ENCODE results near the gene TRIM37. TPM values are rescaled to one million over a fixed set of nuclear protein-coding genes. Genes with fewer than 3 reads are reported as not detected.
A peak's percentile ranks its signal among the peaks of the same experiment; 100 is the strongest.

Gene TRIM37, protein sequence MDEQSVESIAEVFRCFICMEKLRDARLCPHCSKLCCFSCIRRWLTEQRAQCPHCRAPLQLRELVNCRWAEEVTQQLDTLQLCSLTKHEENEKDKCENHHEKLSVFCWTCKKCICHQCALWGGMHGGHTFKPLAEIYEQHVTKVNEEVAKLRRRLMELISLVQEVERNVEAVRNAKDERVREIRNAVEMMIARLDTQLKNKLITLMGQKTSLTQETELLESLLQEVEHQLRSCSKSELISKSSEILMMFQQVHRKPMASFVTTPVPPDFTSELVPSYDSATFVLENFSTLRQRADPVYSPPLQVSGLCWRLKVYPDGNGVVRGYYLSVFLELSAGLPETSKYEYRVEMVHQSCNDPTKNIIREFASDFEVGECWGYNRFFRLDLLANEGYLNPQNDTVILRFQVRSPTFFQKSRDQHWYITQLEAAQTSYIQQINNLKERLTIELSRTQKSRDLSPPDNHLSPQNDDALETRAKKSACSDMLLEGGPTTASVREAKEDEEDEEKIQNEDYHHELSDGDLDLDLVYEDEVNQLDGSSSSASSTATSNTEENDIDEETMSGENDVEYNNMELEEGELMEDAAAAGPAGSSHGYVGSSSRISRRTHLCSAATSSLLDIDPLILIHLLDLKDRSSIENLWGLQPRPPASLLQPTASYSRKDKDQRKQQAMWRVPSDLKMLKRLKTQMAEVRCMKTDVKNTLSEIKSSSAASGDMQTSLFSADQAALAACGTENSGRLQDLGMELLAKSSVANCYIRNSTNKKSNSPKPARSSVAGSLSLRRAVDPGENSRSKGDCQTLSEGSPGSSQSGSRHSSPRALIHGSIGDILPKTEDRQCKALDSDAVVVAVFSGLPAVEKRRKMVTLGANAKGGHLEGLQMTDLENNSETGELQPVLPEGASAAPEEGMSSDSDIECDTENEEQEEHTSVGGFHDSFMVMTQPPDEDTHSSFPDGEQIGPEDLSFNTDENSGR
- total RNA-seq = 22.9 and 25.3 TPM in 2 replicates

DNA sequence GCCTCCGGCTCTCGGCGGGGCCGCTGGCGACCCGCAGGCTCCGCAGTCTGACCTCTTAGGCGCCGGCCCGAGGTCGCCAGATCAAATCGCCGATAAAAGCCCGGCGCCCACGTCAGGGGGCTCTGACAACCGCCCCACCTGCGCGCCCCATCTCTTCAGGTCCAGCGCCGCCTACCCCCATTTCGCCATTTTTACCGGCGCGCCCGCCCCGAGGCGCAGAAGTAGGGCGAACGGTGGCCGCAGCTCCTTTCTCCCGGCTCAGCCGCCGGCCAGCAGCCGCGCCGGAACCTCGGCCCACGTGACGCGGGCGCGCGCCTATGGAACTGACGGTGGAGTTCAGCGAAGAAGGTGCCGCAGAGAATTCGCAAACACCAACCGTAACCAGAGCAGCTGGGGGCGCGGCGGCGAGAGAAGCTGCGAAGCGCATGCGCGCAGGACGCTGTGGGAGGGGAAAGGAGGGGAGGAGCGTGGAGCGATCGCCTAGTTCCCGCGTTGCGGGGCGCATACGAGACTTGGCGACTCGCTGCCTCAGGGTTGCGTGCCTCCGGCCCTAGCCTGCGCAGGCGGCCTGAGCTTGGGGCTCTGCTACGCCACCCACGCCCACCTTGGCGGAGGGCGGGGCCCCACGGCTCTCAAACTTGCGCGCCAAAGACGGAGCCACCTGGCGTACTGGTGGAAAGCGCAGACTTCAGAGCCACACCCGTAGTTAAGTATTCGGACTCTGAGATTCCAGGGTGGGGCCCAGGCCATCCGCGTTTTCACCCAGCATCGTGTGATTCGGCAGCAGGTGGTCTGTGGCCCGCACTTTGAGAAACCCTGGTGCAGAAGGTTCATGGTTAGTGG lies at the start of gene TRIM37:
TRIM37 (minus strand) TSS at position 418 of the 843 bp plus-strand sequence. CDS start 419 bp downstream, outside the sequence.
- peak; percentile 76 for DNase-seq (ENCODE audit: low read depth)
- TF ChIP-seq, protein P1, sequence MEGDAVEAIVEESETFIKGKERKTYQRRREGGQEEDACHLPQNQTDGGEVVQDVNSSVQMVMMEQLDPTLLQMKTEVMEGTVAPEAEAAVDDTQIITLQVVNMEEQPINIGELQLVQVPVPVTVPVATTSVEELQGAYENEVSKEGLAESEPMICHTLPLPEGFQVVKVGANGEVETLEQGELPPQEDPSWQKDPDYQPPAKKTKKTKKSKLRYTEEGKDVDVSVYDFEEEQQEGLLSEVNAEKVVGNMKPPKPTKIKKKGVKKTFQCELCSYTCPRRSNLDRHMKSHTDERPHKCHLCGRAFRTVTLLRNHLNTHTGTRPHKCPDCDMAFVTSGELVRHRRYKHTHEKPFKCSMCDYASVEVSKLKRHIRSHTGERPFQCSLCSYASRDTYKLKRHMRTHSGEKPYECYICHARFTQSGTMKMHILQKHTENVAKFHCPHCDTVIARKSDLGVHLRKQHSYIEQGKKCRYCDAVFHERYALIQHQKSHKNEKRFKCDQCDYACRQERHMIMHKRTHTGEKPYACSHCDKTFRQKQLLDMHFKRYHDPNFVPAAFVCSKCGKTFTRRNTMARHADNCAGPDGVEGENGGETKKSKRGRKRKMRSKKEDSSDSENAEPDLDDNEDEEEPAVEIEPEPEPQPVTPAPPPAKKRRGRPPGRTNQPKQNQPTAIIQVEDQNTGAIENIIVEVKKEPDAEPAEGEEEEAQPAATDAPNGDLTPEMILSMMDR (conservative IDR thresholded peaks at IDR 0.05; ENCODE audit: low read depth, low read length) = no peak

DNA sequence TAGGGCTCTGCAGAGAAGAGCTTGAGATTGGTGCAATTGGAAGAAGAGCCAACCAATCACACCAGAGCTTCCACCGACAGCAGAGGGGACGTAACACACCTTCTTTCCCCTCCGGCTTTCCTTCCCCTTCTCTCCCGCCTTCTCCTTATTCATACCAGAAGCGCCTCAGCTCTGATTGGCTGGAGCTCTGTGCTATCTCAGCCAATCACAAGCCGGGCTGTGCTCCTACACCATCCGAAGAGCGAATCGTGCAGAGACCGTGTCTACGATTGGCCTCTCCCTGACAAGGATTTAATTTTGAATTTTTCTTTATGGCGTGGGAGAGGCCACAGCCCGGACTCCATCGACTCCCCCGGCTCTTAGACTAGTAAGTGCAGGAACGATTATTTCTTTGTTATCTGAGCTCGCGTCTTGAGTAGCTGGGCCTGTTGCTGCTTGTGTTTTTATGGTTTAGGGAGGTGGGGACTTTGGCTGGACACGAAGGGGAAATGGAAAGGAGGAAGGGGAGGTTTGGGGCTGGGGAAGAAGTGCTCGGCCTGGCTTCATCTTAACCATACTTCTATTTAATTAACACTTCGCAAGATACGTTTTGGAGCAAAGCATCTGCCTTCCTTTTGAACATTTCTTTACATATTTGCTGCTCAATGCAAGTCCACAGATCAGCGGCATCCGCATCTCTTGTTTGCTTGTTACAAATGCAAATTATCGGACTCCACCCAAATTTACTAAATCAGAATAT lies 48.9 kb upstream of the TRIM37 start, which contains the start of gene PRR11:
PRR11 (plus strand) TSS at position 308 of the 739 bp plus-strand sequence. CDS start 14,007 bp downstream, outside the sequence.
- peak within 1 kb of the TSS; percentile 85 for H3K4me3 ChIP-seq (ENCODE audit: low read depth, low read length)
- DNase-seq (ENCODE audit: low read depth) = peak; percentile 100
- TF ChIP-seq, protein P1 (conservative IDR thresholded peaks at IDR 0.05; ENCODE audit: low read depth, low read length) = no peak

More for the DNA sequence above, at the start of gene TRIM37:
- peak within 1 kb of the TSS; percentile 95 for H3K4me3 ChIP-seq (ENCODE audit: low read depth, low read length)

DNA sequence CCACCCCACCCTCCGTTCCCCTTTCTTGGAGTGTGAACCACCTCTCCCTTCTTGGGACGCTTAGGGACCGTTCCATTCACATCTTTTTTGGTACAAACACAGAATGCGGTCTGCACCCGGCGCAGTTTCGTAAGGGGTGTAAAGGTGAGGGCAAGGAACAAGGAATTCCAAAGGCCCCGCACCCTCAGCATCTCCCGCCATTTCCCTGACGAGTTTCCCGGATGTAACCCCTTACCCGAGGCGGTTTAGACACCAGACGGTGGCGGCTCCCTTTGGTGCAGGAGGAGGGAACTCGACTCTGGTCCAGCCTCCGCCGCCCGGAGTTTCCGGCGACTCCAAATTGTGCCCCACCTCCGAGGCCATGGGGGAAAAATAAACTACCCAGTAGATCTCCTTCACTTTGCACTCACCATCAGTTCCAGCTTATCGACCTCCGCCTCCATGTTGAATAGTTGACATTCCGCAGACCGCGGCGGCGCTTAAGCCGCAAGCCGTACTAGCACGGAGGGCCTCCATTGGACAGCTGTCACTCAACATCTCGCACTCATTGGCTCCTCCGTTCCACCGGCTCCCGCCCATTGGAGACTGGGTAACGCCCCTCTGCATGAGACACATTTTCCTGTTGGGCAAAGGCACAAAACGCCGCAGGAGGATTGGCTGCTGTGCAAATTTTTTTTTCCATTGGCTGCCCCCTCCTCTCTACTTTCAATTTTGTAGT lies 48.2 kb upstream of the TRIM37 start, which contains the start of gene SKA2:
SKA2 (minus strand) TSS at position 466 of the 718 bp plus-strand sequence; CDS start at position 443, 23 bp downstream.
- DNase-seq (ENCODE audit: low read depth) = no peak
- TF ChIP-seq, protein P1 (conservative IDR thresholded peaks at IDR 0.05; ENCODE audit: low read depth, low read length) = no peak
- peak within 1 kb of the TSS; percentile 85 for H3K4me3 ChIP-seq (ENCODE audit: low read depth, low read length)

DNA sequence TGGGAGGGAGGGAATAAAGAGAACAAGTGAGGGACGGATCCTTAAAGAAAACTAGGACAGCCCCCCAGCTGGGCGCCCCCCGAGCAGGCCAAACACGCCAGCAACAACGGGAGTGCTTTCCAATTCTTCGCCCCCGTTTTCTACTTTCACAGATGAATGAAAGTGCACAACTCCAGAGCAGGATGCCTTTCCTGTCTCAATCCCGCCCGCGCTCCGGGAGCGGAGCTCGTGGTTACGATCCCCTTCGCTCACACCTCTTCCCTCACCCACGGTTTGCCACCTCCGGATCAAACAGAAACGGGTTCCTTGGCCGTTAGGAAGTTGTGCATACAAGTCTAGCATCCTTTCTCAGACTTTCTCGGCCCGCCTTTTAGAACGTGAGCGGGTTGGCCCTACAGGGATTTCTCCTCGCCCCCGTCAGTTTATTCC lies 47.6 kb upstream of the TRIM37 start:
- TF ChIP-seq, protein P1 (conservative IDR thresholded peaks at IDR 0.05; ENCODE audit: low read depth, low read length) = no peak
- DNase-seq (ENCODE audit: low read depth) = no peak
- peak overlapping the region; percentile 85 for H3K4me3 ChIP-seq (ENCODE audit: low read depth, low read length)

DNA sequence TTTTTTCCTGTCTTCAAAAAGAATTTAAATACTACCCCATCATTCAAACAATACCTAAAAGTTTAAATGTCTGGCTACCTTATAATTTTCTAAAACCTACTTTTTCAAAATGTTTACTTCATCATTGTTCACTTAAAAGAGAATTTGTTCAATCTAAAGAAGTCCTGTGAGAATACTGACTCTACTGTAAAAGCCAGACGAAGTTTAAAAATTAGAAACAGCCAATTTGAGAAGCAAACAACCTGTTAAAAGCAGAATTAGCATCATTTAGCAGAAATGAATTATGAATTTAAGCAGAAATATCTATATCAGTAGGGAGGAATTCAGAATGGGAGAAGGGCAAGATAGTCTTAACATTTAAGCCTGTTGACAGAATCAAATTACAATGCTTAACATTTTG lies 46.2 kb upstream of the TRIM37 start:
- DNase-seq (ENCODE audit: low read depth) = no peak
- no peak overlapping the region for H3K4me3 ChIP-seq (ENCODE audit: low read depth, low read length)
- TF ChIP-seq, protein P1 (conservative IDR thresholded peaks at IDR 0.05; ENCODE audit: low read depth, low read length) = no peak

All from epithelial cell of proximal tubule (primary cell).